ENCODE data around the gene EEF1G. TPM values are rescaled to one million over a fixed set of nuclear protein-coding genes. Genes with fewer than 3 reads are reported as not detected.

The EEF1G gene
- total and polyA plus RNA-seq, 2 of the 13 experiments (the other 11 are each of a cell fraction or from before 2014, with no cell fraction given) = 1,787 to 2,144 TPM

- no peak for TF ChIP-seq TCF12 (IDR thresholded peaks at IDR 0.05)
- no peak for TF ChIP-seq TCF12 (CRISPR knock-in tag; IDR thresholded peaks at IDR 0.05)
- TF ChIP-seq RXRB (CRISPR knock-in tag; IDR thresholded peaks at IDR 0.05; ENCODE audit: borderline replicate concordance) = peak; percentile 19; the same call in 1 of the 2 replicates
- 0 out of 2 replicates have a peak, but pooled peaks have one; percentile 30 for TF ChIP-seq RBAK (CRISPR knock-in tag; IDR thresholded peaks at IDR 0.05)
- TF ChIP-seq ZNF264 (CRISPR knock-in tag; IDR thresholded peaks at IDR 0.05) = peak; percentile 58; the same call in 1 of the 2 replicates
- no peak for TF ChIP-seq ZNF780A (CRISPR knock-in tag; IDR thresholded peaks at IDR 0.05)
- TF ChIP-seq ERF (CRISPR knock-in tag; IDR thresholded peaks at IDR 0.05) = peak; percentile 23; the same call in 1 of the 2 replicates
- TF ChIP-seq, protein P1, sequence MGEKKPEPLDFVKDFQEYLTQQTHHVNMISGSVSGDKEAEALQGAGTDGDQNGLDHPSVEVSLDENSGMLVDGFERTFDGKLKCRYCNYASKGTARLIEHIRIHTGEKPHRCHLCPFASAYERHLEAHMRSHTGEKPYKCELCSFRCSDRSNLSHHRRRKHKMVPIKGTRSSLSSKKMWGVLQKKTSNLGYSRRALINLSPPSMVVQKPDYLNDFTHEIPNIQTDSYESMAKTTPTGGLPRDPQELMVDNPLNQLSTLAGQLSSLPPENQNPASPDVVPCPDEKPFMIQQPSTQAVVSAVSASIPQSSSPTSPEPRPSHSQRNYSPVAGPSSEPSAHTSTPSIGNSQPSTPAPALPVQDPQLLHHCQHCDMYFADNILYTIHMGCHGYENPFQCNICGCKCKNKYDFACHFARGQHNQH (CRISPR knock-in tag; IDR thresholded peaks at IDR 0.05) = peak; percentile 29; the same call in 1 of the 2 replicates
- no peak for TF ChIP-seq ZNF570 (CRISPR knock-in tag; IDR thresholded peaks at IDR 0.05; ENCODE audit: borderline replicate concordance)
- no peak for TF ChIP-seq MLX (CRISPR knock-in tag; IDR thresholded peaks at IDR 0.05)
- no peak for TF ChIP-seq ZFP41 (CRISPR knock-in tag; IDR thresholded peaks at IDR 0.05; ENCODE audit: borderline replicate concordance)
- TF ChIP-seq HOXA5 (CRISPR knock-in tag; IDR thresholded peaks at IDR 0.05) = 0 out of 2 replicates have a peak, but pooled peaks have one; percentile 68
- TF ChIP-seq, protein P2, sequence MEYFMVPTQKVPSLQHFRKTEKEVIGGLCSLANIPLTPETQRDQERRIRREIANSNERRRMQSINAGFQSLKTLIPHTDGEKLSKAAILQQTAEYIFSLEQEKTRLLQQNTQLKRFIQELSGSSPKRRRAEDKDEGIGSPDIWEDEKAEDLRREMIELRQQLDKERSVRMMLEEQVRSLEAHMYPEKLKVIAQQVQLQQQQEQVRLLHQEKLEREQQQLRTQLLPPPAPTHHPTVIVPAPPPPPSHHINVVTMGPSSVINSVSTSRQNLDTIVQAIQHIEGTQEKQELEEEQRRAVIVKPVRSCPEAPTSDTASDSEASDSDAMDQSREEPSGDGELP (IDR thresholded peaks at IDR 0.05; ENCODE audit: borderline replicate concordance, low read depth) = 0 out of 2 replicates have a peak, but pooled peaks have one; percentile 14
- TF ChIP-seq CREB3 (CRISPR knock-in tag; IDR thresholded peaks at IDR 0.05) = no peak
- TF ChIP-seq RAD51 (IDR thresholded peaks at IDR 0.05; ENCODE audit: borderline replicate concordance) = no peak
- TF ChIP-seq ZNF335 (CRISPR knock-in tag; IDR thresholded peaks at IDR 0.05) = 0 out of 2 replicates have a peak, but pooled peaks have one; percentile 32
- TF ChIP-seq ZNF234 (CRISPR knock-in tag; conservative IDR thresholded peaks at IDR 0.05) = no peak; the same call in 1 of the 2 replicates
- TF ChIP-seq ZFP36L1 (CRISPR knock-in tag; IDR thresholded peaks at IDR 0.05) = no peak
- TF ChIP-seq, protein P3, sequence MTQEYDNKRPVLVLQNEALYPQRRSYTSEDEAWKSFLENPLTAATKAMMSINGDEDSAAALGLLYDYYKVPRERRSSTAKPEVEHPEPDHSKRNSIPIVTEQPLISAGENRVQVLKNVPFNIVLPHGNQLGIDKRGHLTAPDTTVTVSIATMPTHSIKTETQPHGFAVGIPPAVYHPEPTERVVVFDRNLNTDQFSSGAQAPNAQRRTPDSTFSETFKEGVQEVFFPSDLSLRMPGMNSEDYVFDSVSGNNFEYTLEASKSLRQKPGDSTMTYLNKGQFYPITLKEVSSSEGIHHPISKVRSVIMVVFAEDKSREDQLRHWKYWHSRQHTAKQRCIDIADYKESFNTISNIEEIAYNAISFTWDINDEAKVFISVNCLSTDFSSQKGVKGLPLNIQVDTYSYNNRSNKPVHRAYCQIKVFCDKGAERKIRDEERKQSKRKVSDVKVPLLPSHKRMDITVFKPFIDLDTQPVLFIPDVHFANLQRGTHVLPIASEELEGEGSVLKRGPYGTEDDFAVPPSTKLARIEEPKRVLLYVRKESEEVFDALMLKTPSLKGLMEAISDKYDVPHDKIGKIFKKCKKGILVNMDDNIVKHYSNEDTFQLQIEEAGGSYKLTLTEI (CRISPR knock-in tag; conservative IDR thresholded peaks at IDR 0.05) = no peak
- no peak for TF ChIP-seq ZNF207 (IDR thresholded peaks at IDR 0.05; ENCODE audit: borderline replicate concordance)
- no peak for TF ChIP-seq ZSCAN30 (CRISPR knock-in tag; IDR thresholded peaks at IDR 0.05)
- no peak for TF ChIP-seq TERF1 (CRISPR knock-in tag; IDR thresholded peaks at IDR 0.05)
- TF ChIP-seq ZNF552 (CRISPR knock-in tag; IDR thresholded peaks at IDR 0.05; ENCODE audit: borderline replicate concordance) = no peak
Measured at GRCh38 chr11:62545437-62546243, 28.1 kb downstream of the EEF1G start (continued).

All from HepG2 (cell line).